ENCODE measurements around the gene PAK1IP1. TPM values are rescaled to one million over a fixed set of nuclear protein-coding genes. Genes with fewer than 3 reads are reported as not detected.

The PAK1IP1 gene
- total and polyA plus RNA-seq, 12 donors, result 4.5 to 32.3 (median 11.6) TPM

- WGBS, 4 donors, result 52 to 61% (median 58%) methylated on average over 3 of the region's 3 CpGs
- intact Hi-C loops (cut with DNase I), result no loop called here
- DNase-seq, result no peak
- H3K9me3 ChIP-seq (replicated peaks in 1 of 3), result no peaks in the 10 kb centered on the region
- H3K4me3 ChIP-seq, result no peak overlapping the region
- H3K4me1 ChIP-seq (replicated peaks in 1 of 2), result no peaks in the 10 kb centered on the region
- no peak overlapping the region for H3K27ac ChIP-seq
- no peaks in the 10 kb centered on the region for H3K36me3 ChIP-seq (replicated peaks in 1 of 2)
- TF ChIP-seq CTCF (IDR thresholded peaks at IDR 0.05) (no peak), POLR2A (IDR thresholded peaks at IDR 0.05) (no peak)
- H3K27me3 ChIP-seq, result no peaks in the 10 kb centered on the region
Measured at GRCh38 chr6:10681795-10682194, 13.0 kb upstream of the PAK1IP1 start.

GRCh38 chr6:10682355-10682988 lies 12.3 kb upstream of the PAK1IP1 start:
- no peaks in the 10 kb centered on the region for H3K4me1 ChIP-seq (replicated peaks in 1 of 2)
- no peaks in the 10 kb centered on the region for H3K27me3 ChIP-seq
- TF ChIP-seq CTCF (IDR thresholded peaks at IDR 0.05) (no peak), POLR2A (IDR thresholded peaks at IDR 0.05) (no peak)
- intact Hi-C loops (cut with DNase I), result no loop called here
- H3K36me3 ChIP-seq (replicated peaks in 1 of 2), result no peaks in the 10 kb centered on the region
- no peak overlapping the region for H3K4me3 ChIP-seq
- H3K9me3 ChIP-seq (replicated peaks in 1 of 3), result no peaks in the 10 kb centered on the region
- H3K27ac ChIP-seq, result no peak overlapping the region
- no peak for DNase-seq

- no peaks in the 10 kb centered on the region for H3K9me3 ChIP-seq (replicated peaks in 1 of 3)
- no peak overlapping the region for H3K4me3 ChIP-seq
- H3K4me1 ChIP-seq (replicated peaks in 1 of 2), result no peaks in the 10 kb centered on the region
- no peak overlapping the region for H3K27ac ChIP-seq
- intact Hi-C loops (cut with DNase I), result no loop called here
- no peaks in the 10 kb centered on the region for H3K27me3 ChIP-seq
- DNase-seq, result no peak
- no peaks in the 10 kb centered on the region for H3K36me3 ChIP-seq (replicated peaks in 1 of 2)
- WGBS, 4 donors, result 54 to 68% (median 65%) methylated on average over 5 of the region's 5 CpGs
- TF ChIP-seq CTCF (IDR thresholded peaks at IDR 0.05) (no peak), POLR2A (IDR thresholded peaks at IDR 0.05) (no peak)
Measured at GRCh38 chr6:10684618-10685017, 10.2 kb upstream of the PAK1IP1 start.

GRCh38 chr6:10685092-10685915 lies 9.5 kb upstream of the PAK1IP1 start:
- Histone ChIP-seq H3K27ac (no peak overlapping the region), H3K27me3 (no peaks in the 10 kb centered on the region), H3K9me3 (replicated peaks in 1 of 3) (no peaks in the 10 kb centered on the region), H3K36me3 (replicated peaks in 1 of 2) (no peaks in the 10 kb centered on the region), H3K4me3 (no peak overlapping the region), H3K4me1 (replicated peaks in 1 of 2) (no peaks in the 10 kb centered on the region)
- WGBS, 4 donors, result 56 to 85% (median 66%) methylated on average over 3 of the region's 3 CpGs
- intact Hi-C loops (cut with DNase I), result no loop called here
- no peak for TF ChIP-seq POLR2A (IDR thresholded peaks at IDR 0.05)
- no peak for TF ChIP-seq CTCF (IDR thresholded peaks at IDR 0.05)
- DNase-seq, result no peak

Data from adrenal gland (tissue), 12 donors.